HEK293T (cell line): ENCODE data around the gene RNF150.

Experiments
- CTCF ChIA-PET: fragments of 350-600 bp; formaldehyde crosslinking; extraction: SDS; loops from one replicate; lab custom pipeline; 2021; ENCODE audit warnings: antibody characterized with exemption, inconsistent platforms; lab: Yijun Ruan, JAX
- POLR2A ChIA-PET: fragments of 350-600 bp; formaldehyde crosslinking; extraction: SDS; loops from one replicate; lab custom pipeline; 2020; ENCODE audit warnings: antibody characterized with exemption, inconsistent platforms; lab: Yijun Ruan, JAX
- DNase-seq: peaks from one replicate; pipeline ENCODE4 v3.0.0; 2012; ENCODE audit warnings: mixed read lengths; ENCODE audit errors: extremely low spot score
- ARNT ChIP-seq: fragments of 450-650 bp; IDR thresholded peaks from 2 replicates; pipeline ENCODE4 v1.6.1; 2017; ENCODE audit warnings: mild to moderate bottlenecking
- BHLHE40 ChIP-seq: fragments of 450-650 bp; IDR thresholded peaks from 2 replicates; pipeline ENCODE4 v1.6.1; 2016; ENCODE audit warnings: mild to moderate bottlenecking, moderate library complexity, borderline replicate concordance
- CTBP1 ChIP-seq: fragments of 450-650 bp; IDR thresholded peaks from 2 replicates; pipeline ENCODE4 v1.6.1; 2016; ENCODE audit warnings: borderline replicate concordance
- ELF4 ChIP-seq: fragments of 450-650 bp; IDR thresholded peaks from 2 replicates; pipeline ENCODE4 v1.6.1; 2017; ENCODE audit warnings: antibody characterized with exemption
- FOXA1 ChIP-seq: fragments of 450-650 bp; IDR thresholded peaks from 2 replicates; pipeline ENCODE4 v1.6.1; 2016; ENCODE audit warnings: mild to moderate bottlenecking
- FOXK2 ChIP-seq: fragments of 450-650 bp; IDR thresholded peaks from 2 replicates; pipeline ENCODE4 v1.6.1; 2016; ENCODE audit warnings: mild to moderate bottlenecking
- FOXM1 ChIP-seq: fragments of 450-650 bp; IDR thresholded peaks from 2 replicates; pipeline ENCODE4 v1.6.1; 2017; ENCODE audit warnings: mild to moderate bottlenecking, borderline replicate concordance
- HDGF ChIP-seq: fragments of 450-650 bp; IDR thresholded peaks from 2 replicates; pipeline ENCODE4 v1.6.1; 2017; ENCODE audit warnings: antibody characterized with exemption, borderline replicate concordance
- L3MBTL2 ChIP-seq: fragments of 450-650 bp; conservative IDR thresholded peaks from 2 replicates; pipeline ENCODE4 v1.6.1; 2016; ENCODE audit warnings: mild to moderate bottlenecking
- LEF1 ChIP-seq: fragments of 450-650 bp; IDR thresholded peaks from 2 replicates; pipeline ENCODE4 v1.6.1; 2017; ENCODE audit warnings: mild to moderate bottlenecking, borderline replicate concordance
- NFRKB ChIP-seq: fragments of 450-650 bp; IDR thresholded peaks from 2 replicates; pipeline ENCODE4 v1.6.1; 2016; ENCODE audit warnings: mild to moderate bottlenecking, moderate library complexity
- PKNOX1 ChIP-seq: fragments of 450-650 bp; IDR thresholded peaks from 2 replicates; pipeline ENCODE4 v1.6.1; 2016
- SP1 ChIP-seq: fragments of 450-650 bp; IDR thresholded peaks from 2 replicates; pipeline ENCODE4 v1.6.1; 2017
- SUZ12 ChIP-seq: fragments of 450-650 bp; IDR thresholded peaks from 2 replicates; pipeline ENCODE4 v1.6.1; 2016; ENCODE audit warnings: mild to moderate bottlenecking
- TARDBP ChIP-seq: fragments of 450-650 bp; IDR thresholded peaks from 2 replicates; pipeline ENCODE4 v1.6.1; 2016
- ZNF384 ChIP-seq: fragments of 450-650 bp; IDR thresholded peaks from 2 replicates; pipeline ENCODE4 v1.6.1; 2016

RNF150 gene

GRCh38 chr4:141002323-141002805, 130.9 kb downstream of the RNF150 start:
- CTCF ChIA-PET = no interaction called here
- TF ChIP-seq SP1 (no peak), ARNT (no peak), BHLHE40 (no peak), FOXA1 (no peak), NFRKB (no peak), FOXM1 (no peak), SUZ12 (no peak), HDGF (no peak), ELF4 (no peak), TARDBP (no peak), ZNF384 (no peak), FOXK2 (no peak), LEF1 (no peak), L3MBTL2 (no peak), PKNOX1 (no peak), CTBP1 (no peak)
- no peak for DNase-seq
- POLR2A ChIA-PET = no interaction called here

GRCh38 chr4:140996766-140997165, 136.5 kb downstream of the RNF150 start:
- ChIA-PET CTCF (no interaction called here), POLR2A (no interaction called here)
- no peak for DNase-seq
- TF ChIP-seq FOXA1 (no peak), HDGF (no peak), LEF1 (no peak), NFRKB (no peak), L3MBTL2 (no peak), ZNF384 (no peak), FOXM1 (no peak)

GRCh38 chr4:140995058-140995457, 138.2 kb downstream of the RNF150 start:
- CTCF ChIA-PET = no interaction called here
- TF ChIP-seq ARNT (no peak), BHLHE40 (no peak), NFRKB (no peak), L3MBTL2 (no peak), SUZ12 (no peak), FOXA1 (no peak), FOXM1 (no peak), ZNF384 (no peak), LEF1 (no peak), CTBP1 (no peak), FOXK2 (no peak), TARDBP (no peak), HDGF (no peak)
- POLR2A ChIA-PET = no interaction called here
- DNase-seq = no peak

- POLR2A ChIA-PET = no interaction called here
- no peak for DNase-seq
- TF ChIP-seq SP1 = no peak
- no peak for TF ChIP-seq FOXK2
- no peak for TF ChIP-seq LEF1
- no peak for TF ChIP-seq BHLHE40
- no peak for TF ChIP-seq FOXM1
- no peak for TF ChIP-seq PKNOX1
- CTCF ChIA-PET = no interaction called here
These were observed 139.3 kb downstream of the RNF150 start for GRCh38 chr4:140994015-140994414.

- CTCF ChIA-PET = no interaction called here
- POLR2A ChIA-PET = no interaction called here
- TF ChIP-seq CTBP1 (no peak), SP1 (no peak), PKNOX1 (no peak), L3MBTL2 (no peak), FOXM1 (no peak), ELF4 (no peak), TARDBP (no peak), SUZ12 (no peak), BHLHE40 (no peak), FOXK2 (no peak), ZNF384 (no peak), NFRKB (no peak), LEF1 (no peak), HDGF (no peak), FOXA1 (no peak), ARNT (no peak)
- DNase-seq = no peak
These were observed 139.9 kb downstream of the RNF150 start for GRCh38 chr4:140993370-140993769.

- DNase-seq = no peak
- ChIA-PET POLR2A (no interaction called here), CTCF (no interaction called here)
- TF ChIP-seq TARDBP (no peak), NFRKB (no peak), ARNT (no peak), SP1 (no peak), ZNF384 (no peak)
These were observed 143.3 kb downstream of the RNF150 start for GRCh38 chr4:140989944-140990343.
